GM18505 (cell line): ENCODE data around the gene MTCH1.

Experiments
- ATAC-seq: cut with Tn5 transposase; IDR thresholded peaks from one replicate; pipeline ENCODE4 v1.9.1; 2021; ENCODE audit not compliant: unreplicated experiment
- POLR2A ChIP-seq: IDR thresholded peaks from 4 replicates; pipeline ENCODE4 v1.6.1; 2011; ENCODE audit warnings: borderline replicate concordance; ENCODE audit not compliant: insufficient read depth, insufficient read length; ENCODE audit errors: extremely low read depth

MTCH1 gene, protein sequence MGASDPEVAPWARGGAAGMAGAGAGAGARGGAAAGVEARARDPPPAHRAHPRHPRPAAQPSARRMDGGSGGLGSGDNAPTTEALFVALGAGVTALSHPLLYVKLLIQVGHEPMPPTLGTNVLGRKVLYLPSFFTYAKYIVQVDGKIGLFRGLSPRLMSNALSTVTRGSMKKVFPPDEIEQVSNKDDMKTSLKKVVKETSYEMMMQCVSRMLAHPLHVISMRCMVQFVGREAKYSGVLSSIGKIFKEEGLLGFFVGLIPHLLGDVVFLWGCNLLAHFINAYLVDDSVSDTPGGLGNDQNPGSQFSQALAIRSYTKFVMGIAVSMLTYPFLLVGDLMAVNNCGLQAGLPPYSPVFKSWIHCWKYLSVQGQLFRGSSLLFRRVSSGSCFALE

DNA sequence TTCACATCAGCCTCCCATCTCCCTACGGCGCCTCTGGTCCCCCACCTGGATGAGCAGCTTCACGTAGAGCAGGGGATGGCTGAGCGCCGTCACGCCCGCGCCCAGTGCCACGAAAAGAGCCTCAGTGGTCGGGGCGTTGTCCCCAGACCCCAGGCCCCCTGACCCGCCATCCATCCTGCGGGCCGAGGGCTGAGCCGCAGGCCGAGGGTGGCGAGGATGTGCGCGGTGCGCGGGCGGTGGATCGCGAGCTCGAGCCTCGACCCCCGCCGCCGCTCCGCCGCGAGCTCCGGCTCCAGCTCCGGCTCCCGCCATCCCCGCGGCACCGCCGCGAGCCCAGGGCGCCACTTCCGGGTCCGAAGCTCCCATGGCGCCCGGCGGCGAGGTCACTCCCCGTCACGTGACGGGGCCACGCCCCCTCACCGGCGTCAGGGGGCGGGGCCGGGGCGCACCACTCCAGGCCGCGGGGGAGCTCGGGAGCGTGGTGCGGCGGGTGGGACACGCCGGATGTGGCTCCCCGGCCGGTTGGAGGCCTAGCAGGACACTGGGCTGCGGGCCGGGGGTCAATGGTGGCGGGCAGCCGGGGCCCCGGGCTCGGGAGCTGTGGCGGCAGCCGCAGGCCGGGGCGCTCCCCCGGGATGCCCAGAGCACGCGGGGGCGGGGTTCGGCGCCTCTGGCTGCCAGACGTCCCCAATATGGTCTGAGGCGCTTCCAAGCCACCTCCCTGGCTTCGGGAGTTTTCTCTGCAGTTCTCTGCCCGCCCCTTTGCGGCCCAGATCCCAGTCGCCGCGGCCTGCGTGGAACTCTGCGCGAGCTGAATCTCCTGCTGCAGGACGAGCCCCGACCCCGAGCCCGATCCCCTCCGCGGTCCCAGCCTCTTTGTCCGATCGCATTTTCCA lies at the start of gene MTCH1:
MTCH1 (minus strand) TSS at position 389 of the 896 bp plus-strand sequence; CDS start at position 366, 23 bp downstream.
- peak; percentile 97 for TF ChIP-seq POLR2A
- ATAC-seq: peak; percentile 82

DNA sequence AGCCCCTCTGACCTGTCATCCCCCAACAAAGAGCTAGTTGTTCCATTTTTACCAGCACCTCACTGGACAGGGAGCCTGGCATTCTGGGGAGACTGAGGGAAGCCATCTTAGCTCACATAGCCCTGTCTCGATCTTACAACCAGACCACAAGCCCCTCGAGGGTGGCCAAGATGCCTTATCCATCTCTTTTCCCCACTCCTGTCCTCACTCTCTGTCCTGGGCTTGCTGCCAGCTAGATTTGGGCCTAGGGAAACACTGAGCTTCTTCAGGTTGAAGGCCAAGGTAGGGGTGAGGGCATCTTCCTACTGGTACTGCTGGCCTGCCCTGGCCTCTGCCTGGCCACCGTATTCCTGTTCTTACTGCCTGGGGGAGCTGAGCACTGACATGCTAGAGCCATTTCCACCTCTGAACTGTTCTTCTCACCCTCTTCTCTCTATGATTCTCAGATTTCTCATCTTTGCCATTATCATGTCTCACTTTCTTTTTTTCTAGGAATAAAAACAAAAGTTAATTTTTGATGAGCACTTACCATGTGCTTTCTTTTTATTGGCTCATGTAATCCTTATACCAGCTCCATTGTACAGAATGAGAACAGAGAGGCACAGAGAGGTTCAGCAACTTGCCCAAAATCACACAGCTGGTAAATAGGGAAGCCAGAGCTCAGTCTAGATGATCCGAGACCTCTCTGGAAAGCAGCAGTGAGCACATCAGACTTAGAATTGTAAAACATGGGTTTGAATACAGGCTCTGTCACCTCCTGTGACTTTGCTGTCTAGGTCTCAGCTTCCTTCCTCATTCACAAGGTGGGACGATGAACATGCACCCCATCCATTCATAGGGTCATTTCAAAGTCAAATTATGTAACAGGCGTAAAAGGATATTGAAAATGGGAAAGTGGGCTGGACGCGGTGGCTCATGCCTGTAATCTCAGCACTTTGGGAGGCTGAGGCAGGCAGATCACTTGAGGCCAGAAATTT lies 48.1 kb upstream of the MTCH1 start:
- no peak for TF ChIP-seq POLR2A
- no peak for ATAC-seq

DNA sequence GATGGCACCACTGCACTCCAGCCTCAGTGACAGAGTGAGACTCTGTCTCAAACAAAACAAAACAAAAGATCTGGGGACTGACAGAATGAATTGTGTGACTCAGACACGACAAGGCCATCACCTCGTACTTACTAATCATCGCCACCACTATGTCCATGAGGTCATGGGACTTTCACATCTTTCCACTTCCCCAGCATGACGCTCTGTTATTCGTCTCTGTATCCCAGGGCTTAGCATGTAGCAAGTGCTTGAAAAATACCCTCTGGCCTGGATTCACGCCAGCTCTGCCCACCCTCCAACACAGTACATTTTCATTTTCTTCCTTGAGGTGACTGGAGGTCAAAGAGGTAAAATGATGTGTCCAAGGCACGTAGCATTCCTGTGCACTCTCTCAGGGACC lies 47.3 kb upstream of the MTCH1 start:
- TF ChIP-seq POLR2A: no peak
- ATAC-seq: no peak

DNA sequence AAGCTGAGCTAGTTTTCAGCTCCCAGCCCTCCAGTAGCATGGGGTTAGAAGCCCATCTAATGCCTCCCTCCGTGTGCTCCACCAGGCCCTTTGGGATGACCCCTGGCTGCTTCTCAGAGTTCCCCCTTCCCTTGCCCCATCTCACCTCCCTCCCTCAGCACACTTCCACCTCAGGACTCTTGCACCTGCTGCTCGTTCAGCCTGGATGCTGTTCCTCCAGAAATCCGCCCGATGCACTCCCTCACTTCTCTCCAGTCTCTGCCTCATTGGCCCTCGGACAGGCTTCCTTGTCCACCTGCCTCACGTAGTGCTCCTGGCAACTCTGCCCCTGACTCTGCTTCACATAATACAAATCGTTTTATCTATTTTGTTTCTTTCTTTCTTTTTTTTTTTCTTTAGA lies 46.2 kb upstream of the MTCH1 start:
- TF ChIP-seq POLR2A: no peak

DNA sequence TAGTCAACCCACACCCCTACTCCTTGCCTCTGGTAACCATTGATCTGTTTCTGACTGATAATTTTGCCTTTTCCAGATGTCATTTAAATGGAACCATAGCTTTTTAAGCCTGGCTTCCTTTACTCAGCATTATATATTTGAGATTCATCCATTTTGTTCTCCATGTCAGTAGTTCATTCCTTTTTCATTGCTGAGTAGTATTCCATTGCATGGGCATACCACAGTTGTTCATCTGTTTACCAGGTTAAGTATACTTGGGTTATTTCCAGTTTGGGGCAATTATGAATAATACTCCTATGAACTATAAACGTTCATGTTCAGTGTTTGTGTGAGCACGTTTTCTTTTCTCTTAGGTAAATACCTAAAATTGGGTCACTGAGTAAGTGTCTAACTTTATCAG lies 44.6 kb upstream of the MTCH1 start:
- no peak for TF ChIP-seq POLR2A
- ATAC-seq: no peak

More for the DNA sequence above, 46.2 kb upstream of the MTCH1 start:
- ATAC-seq: no peak

DNA sequence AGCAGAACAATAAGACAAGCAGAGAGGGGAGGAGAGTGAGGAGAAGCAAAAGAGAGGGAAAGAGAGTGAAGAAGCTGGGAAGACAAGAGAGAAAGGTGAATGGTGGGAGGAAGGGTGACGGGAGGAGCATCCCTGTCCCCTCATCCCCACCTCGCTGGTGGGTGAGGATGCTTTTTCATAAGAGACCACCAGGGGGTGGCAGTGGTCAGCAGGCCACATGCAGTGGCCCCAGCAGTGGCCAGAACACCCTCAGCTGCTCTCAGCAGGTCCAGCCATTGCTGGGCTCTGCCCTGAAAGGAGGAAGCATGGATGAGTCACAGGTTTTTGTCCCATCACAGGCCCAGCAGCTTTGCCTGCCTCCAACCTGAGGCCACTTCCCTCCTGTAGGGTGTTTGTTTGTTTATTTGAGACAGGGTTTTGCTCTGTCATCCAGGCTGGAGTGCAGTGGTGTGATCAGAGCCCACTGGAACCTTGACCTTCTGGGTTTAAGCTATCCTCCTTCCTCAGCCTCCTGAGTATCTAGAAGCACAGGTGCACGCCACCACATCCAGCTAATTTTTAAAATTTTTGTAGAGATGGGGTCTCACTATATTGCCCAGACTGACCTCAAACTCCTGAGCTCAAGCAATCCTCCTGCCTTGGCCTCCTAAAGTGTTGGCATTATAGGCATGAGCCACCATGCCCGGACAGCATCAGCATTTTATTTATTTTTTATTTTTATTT lies 43.4 kb upstream of the MTCH1 start:
- no peak for ATAC-seq
- no peak for TF ChIP-seq POLR2A

DNA sequence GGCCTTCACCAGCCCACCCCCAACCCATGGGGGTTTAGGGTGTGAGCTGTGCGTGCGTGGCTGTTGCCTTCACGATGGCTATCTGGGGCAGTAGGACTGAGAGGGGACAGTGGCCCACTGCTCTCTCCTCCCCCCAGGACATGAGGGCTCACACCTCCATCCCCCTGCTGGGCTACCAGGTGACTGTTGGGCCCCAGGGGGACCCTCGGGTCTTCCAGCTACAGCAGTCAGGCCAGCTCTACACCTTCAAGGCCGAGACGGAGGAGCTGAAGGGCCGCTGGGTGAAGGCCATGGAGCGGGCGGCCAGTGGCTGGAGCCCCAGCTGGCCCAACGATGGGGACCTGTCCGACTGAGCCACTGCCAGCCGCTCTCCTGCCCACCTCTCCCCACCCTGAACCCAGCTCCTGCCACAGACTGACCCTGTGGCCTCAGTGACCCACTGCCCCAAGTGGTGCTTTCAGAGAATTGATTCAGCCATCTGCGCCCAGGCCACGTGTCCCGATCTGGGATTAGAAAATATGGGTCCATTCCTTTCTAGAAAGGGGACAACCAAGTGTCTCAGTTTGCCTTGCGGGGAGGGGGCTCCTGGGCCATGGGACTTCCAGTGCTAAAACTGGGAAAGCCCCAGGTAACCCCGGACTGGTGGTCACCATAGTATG lies 41.9 kb upstream of the MTCH1 start:
- no peak for TF ChIP-seq POLR2A

DNA sequence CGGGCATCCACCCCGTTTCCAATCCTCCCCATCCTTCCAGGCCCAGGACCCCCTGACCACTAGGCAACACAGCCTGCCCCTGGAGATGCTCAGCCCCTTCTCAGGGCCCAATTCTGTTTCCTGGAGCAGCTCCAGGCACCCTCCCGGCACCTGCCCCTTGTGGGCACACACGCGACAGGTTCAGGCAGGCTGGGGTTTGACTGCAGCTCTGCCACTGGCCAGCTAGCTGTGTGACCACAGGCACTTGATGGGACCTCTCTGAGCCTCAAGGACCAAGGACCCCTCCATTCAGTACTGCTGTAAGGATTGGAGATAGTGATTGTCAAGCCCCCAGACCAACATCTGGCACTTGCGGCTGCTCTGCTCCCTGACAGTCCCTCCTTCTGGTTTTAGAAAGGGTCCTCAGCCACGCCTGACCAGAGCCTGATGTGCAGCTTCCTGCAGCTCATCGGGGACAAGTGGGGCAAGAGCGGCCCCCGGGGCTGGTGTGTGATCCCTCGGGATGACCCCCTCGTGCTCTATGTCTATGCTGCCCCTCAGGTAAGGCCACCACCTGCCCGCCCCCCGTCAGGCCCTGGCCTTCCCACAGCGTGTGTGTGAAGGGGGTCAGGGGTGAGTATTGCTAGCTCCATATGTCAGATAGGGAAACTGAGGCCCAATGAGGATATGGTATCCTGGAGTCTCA lies 41.2 kb upstream of the MTCH1 start:
- ATAC-seq: no peak
- TF ChIP-seq POLR2A: no peak

More for the DNA sequence above, 41.9 kb upstream of the MTCH1 start:
- no peak for ATAC-seq

DNA sequence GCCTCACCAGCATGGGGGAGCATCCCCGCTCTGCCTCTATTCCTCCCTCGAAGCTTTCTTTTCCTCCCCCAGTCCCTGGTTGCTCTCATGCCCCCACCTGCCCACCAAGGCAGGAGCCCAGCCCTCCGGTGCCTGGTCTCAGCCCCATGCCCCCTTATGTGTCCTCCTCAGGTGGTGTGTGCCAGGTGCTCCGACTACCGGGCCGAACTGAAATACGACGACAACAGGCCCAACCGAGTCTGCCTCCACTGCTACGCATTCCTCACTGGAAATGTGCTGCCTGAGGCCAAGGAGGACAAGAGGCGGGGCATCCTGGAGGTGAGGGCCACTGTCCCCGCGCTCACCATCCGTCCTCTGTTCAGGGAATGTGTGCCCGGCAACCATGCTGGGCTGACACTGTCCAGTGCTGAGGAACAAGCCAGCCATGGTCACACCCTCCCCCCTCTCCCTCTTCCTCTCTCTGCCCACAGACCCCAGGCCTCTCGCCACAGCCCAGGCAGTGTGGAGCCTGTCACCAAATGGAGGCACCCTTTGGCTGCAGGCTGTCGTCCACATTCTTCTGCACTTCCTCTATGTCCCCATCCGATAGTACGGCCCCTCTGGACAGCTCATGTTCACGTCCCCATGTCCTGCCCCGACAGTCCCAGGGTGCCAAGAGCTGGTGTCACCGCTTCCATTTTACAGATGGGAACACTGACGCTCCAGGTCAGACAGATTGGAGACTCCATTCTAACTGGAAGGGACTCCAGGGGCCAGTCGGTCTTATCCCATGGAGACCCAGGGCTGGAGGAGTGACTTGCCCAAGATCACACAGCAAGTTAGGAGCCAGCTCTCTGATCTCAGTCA lies 39.8 kb upstream of the MTCH1 start:
- no peak for ATAC-seq
- no peak for TF ChIP-seq POLR2A

DNA sequence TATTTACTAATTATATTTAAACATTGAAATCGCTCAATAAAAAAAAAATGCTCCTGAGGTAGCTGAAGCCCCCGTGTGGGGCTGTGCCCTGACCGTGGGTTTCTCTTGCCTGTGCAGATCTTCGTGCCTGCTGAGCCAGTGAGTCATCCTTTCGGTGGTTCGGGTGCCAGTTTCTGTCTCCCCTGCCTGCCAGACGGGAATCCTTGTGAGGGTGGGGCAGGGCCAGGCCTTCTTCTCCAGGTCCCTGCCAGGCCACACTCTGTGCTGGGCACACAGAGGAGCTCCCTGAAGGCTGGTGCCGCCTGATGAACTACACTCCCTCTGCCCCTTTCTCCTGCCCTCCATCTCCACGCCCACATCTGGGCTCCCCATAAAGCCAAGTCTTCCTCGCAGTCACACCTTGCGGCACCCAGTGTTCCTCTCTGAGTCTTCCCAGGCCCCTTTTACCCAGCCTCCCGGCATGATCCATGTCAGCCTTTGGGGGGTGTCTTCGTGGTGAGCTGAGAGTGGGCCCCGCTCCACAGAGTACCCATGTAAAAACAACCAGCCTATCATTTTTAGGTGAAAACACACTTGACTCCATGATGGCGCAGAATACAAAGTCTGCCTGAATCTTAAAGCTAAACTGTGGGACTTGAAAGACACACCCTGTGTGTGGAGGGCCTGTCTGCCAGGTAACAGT lies 38.8 kb upstream of the MTCH1 start:
- no peak for TF ChIP-seq POLR2A
- ATAC-seq: no peak
